Activated CD8-positive, alpha-beta memory T cell treated with anti-CD3 and anti-CD28 coated beads for 4 hours (primary cell): ENCODE results near the gene HLA-DOA.
A peak's percentile ranks its signal among the peaks of the same experiment; 100 is the strongest.

Experiments used
- DNase-seq, 2 donors: peaks; one replicate each; pipeline ENCODE4 v3.0.0-alpha.2; 2020; ENCODE audit warnings: low read depth in 2 of 2

HLA-DOA gene

GRCh38 chr6:33017018-33017417 lies 7.6 kb upstream of the HLA-DOA start:
- no peak for DNase-seq

GRCh38 chr6:33015798-33016197 lies 6.4 kb upstream of the HLA-DOA start:
- DNase-seq, result no peak

GRCh38 chr6:33014841-33015634 lies 5.6 kb upstream of the HLA-DOA start:
- DNase-seq, result peak; percentile 20 to 30

- no peak for DNase-seq
These were observed 4.2 kb upstream of the HLA-DOA start for GRCh38 chr6:33013608-33014007.

- no peak for DNase-seq
These were observed 965 bp upstream of the HLA-DOA start for GRCh38 chr6:33010356-33010755.

GRCh38 chr6:33007831-33008400 lies 1.5 kb downstream of the HLA-DOA start:
- no peak for DNase-seq

- no peak for DNase-seq
These were observed 4.5 kb downstream of the HLA-DOA start for GRCh38 chr6:33004940-33005339.

GRCh38 chr6:33001685-33002084 lies 7.7 kb downstream of the HLA-DOA start:
- no peak for DNase-seq

- no peak for DNase-seq
These were observed 9.3 kb downstream of the HLA-DOA start for GRCh38 chr6:33000055-33000454.

GRCh38 chr6:32995448-32995847 lies 13.9 kb downstream of the HLA-DOA start:
- DNase-seq, result no peak

- DNase-seq, result no peak
These were observed 15.9 kb downstream of the HLA-DOA start for GRCh38 chr6:32993363-32993973.

- DNase-seq, result no peak
These were observed 17.4 kb downstream of the HLA-DOA start for GRCh38 chr6:32991972-32992371.

GRCh38 chr6:32989368-32989767 lies 20.0 kb downstream of the HLA-DOA start:
- DNase-seq, result no peak

GRCh38 chr6:32984622-32985389 lies 24.6 kb downstream of the HLA-DOA start:
- DNase-seq, result peak; percentile 80 to 84

- no peak for DNase-seq
These were observed 25.3 kb downstream of the HLA-DOA start for GRCh38 chr6:32983964-32984621.

- DNase-seq, result no peak
These were observed 25.9 kb downstream of the HLA-DOA start for GRCh38 chr6:32983493-32983848.

- DNase-seq, result no peak
These were observed 26.5 kb downstream of the HLA-DOA start for GRCh38 chr6:32982702-32983492.

- DNase-seq, result no peak
These were observed 27.2 kb downstream of the HLA-DOA start for GRCh38 chr6:32982084-32982701.

GRCh38 chr6:32980488-32981038 lies 28.8 kb downstream of the HLA-DOA start:
- DNase-seq, result no peak
